ENCODE measurements around the gene TENT4A. TPM values are rescaled to one million over a fixed set of nuclear protein-coding genes. Genes with fewer than 3 reads are reported as not detected.

Gene TENT4A
- total RNA-seq, 1 donor from 2014 or later: 6.9 TPM

GRCh38 chr5:6750142-6750840, 37.1 kb downstream of the TENT4A start:
- DNase-seq (ENCODE audit: low read depth in 2 of 2): no peak

GRCh38 chr5:6750951-6751685, 37.9 kb downstream of the TENT4A start:
- no peak for DNase-seq (ENCODE audit: low read depth in 2 of 2)

GRCh38 chr5:6752236-6752635, 39.0 kb downstream of the TENT4A start:
- no peak for DNase-seq (ENCODE audit: low read depth in 2 of 2)

GRCh38 chr5:6752782-6753181, 39.5 kb downstream of the TENT4A start:
- no peak for DNase-seq (ENCODE audit: low read depth in 2 of 2)

- no peak for DNase-seq (ENCODE audit: low read depth in 2 of 2)
Observed at GRCh38 chr5:6753851-6754250, 40.6 kb downstream of the TENT4A start.

GRCh38 chr5:6754766-6755165, 41.5 kb downstream of the TENT4A start:
- no peak for DNase-seq (ENCODE audit: low read depth in 2 of 2)

- DNase-seq (ENCODE audit: low read depth in 2 of 2): no peak
Observed at GRCh38 chr5:6755519-6755918, 42.3 kb downstream of the TENT4A start.

- DNase-seq (ENCODE audit: low read depth in 2 of 2): no peak
Observed at GRCh38 chr5:6755941-6756340, 42.7 kb downstream of the TENT4A start.

- DNase-seq (ENCODE audit: low read depth in 2 of 2): no peak
Observed at GRCh38 chr5:6757414-6757969, 44.3 kb downstream of the TENT4A start.

GRCh38 chr5:6758236-6758635, 45.0 kb downstream of the TENT4A start:
- DNase-seq (ENCODE audit: low read depth in 2 of 2): no peak

GRCh38 chr5:6758706-6759105, 45.5 kb downstream of the TENT4A start:
- DNase-seq (ENCODE audit: low read depth in 2 of 2): no peak

- DNase-seq (ENCODE audit: low read depth in 2 of 2): no peak
Observed at GRCh38 chr5:6759401-6759800, 46.2 kb downstream of the TENT4A start.

- DNase-seq (ENCODE audit: low read depth in 2 of 2): no peak
Observed at GRCh38 chr5:6759983-6760382, 46.8 kb downstream of the TENT4A start.

GRCh38 chr5:6760686-6761085, 47.5 kb downstream of the TENT4A start:
- no peak for DNase-seq (ENCODE audit: low read depth in 2 of 2)

GRCh38 chr5:6761333-6761732, 48.1 kb downstream of the TENT4A start:
- no peak for DNase-seq (ENCODE audit: low read depth in 2 of 2)

- no peak for DNase-seq (ENCODE audit: low read depth in 2 of 2)
Observed at GRCh38 chr5:6762116-6762515, 48.9 kb downstream of the TENT4A start.

GRCh38 chr5:6762697-6763096, 49.5 kb downstream of the TENT4A start:
- no peak for DNase-seq (ENCODE audit: low read depth in 2 of 2)

GRCh38 chr5:6763191-6763590, 50.0 kb downstream of the TENT4A start:
- DNase-seq (ENCODE audit: low read depth in 2 of 2): no peak

GRCh38 chr5:6765612-6766525, 52.6 kb downstream of the TENT4A start:
- peak; percentile 50 to 77 for DNase-seq (ENCODE audit: low read depth in 2 of 2)

GRCh38 chr5:6766604-6767093, 53.4 kb downstream of the TENT4A start:
- DNase-seq (ENCODE audit: low read depth in 2 of 2): peak; percentile 10 to 82

GRCh38 chr5:6767481-6768063, 54.3 kb downstream of the TENT4A start:
- DNase-seq (ENCODE audit: low read depth in 2 of 2): no peak

All from dermis microvascular lymphatic vessel endothelial cell (primary cell).